Endothelial cell of umbilical vein (primary cell): ENCODE data around the gene DCLK1. TPM values are rescaled to one million over a fixed set of nuclear protein-coding genes. Genes with fewer than 3 reads are reported as not detected.

Source experiments
- BruUV-seq: library from RNA; stranded (reverse); fragments of 400-500 nt; replicated peaks from 2 replicates; lab custom pipeline; 2021; lab: Mats Ljungman, UMichigan
- CTCF ChIA-PET: fragments of 300-600, 350-600 bp; sonication (Branson Sonifier 250); formaldehyde crosslinking; loops from one replicate; lab custom pipeline; 2021; ENCODE audit warnings: antibody characterized with exemption, inconsistent platforms; lab: Charles Lee
- POLR2A ChIA-PET: fragments of 300-600, 350-600 bp; sonication (Branson Sonifier 250); formaldehyde crosslinking; loops from one replicate; lab custom pipeline; 2021; ENCODE audit warnings: antibody characterized with exemption, inconsistent platforms; lab: Charles Lee
- DNase-seq: peaks from one replicate; pipeline ENCODE4 v3.0.0-alpha.2; 2011; ENCODE audit warnings: low read depth, low spot score
- FAIRE-seq: peaks from 2 replicates; lab custom pipeline; 2011; peaks lifted over from hg19 to GRCh38; lab: Jason Lieb, UNC
- H2AFZ ChIP-seq: 2 replicates; pipeline ENCODE4 v1.6.0; 2012; ENCODE audit warnings: low read depth, low read length, control low read depth, inconsistent platforms
- H3K27ac ChIP-seq: 2 replicates; pipeline ENCODE4 v1.5.1; 2011; ENCODE audit warnings: low read depth, mild to moderate bottlenecking, control low read depth, low read length, moderate library complexity; ENCODE audit not compliant: insufficient read depth
- H3K27me3 ChIP-seq, 2 experiments: 2 replicates each; pipeline versions ENCODE4 v1.6.0 to v1.6.1; 2011; ENCODE audit warnings: low read length in 2 of 2, mixed read lengths in 1 of 2; ENCODE audit not compliant: control insufficient read depth in 2 of 2, insufficient read depth in 2 of 2
- H3K36me3 ChIP-seq, 2 experiments: 2 replicates in 1 of 2; 3 replicates in 1 of 2; pipeline ENCODE4 v1.5.1; 2011; ENCODE audit warnings: low read length in 2 of 2, mild to moderate bottlenecking in 1 of 2, moderate library complexity in 1 of 2; ENCODE audit not compliant: control insufficient read depth in 2 of 2, insufficient read depth in 2 of 2; ENCODE audit errors: extremely low read depth in 1 of 2
- H3K4me1 ChIP-seq: 3 replicates; pipeline ENCODE4 v1.5.1; 2011; ENCODE audit warnings: mild to moderate bottlenecking, low read length; ENCODE audit not compliant: control insufficient read depth, insufficient read depth; ENCODE audit errors: extremely low read depth
- H3K4me2 ChIP-seq: 2 replicates; pipeline ENCODE4 v1.6.1; 2011; ENCODE audit warnings: low read length, control low read depth, mixed read lengths; ENCODE audit not compliant: insufficient read depth
- H3K4me3 ChIP-seq, 3 experiments: fragments of 200-600 bp in 1 of 3; sonication (generic), shearing (Covaris generic) in 1 of 3; replicated peaks in 1 of 3; 2 replicates each; pipeline ENCODE4 v1.5.1; 2011 to 2016; ENCODE audit warnings: control low read depth in 3 of 3, low read length in 3 of 3, mild to moderate bottlenecking in 2 of 3, inconsistent platforms in 1 of 3, low read depth in 1 of 3, moderate library complexity in 1 of 3; ENCODE audit not compliant: insufficient read depth in 1 of 3
- H3K79me2 ChIP-seq: 2 replicates; pipeline ENCODE4 v1.6.0; 2012; ENCODE audit warnings: low read length, inconsistent platforms; ENCODE audit not compliant: control insufficient read depth, insufficient read depth
- H3K9ac ChIP-seq: replicated peaks from 2 replicates; pipeline ENCODE3; 2011; ENCODE audit warnings: low read length, control low read depth; ENCODE audit not compliant: insufficient read depth; ENCODE audit errors: extremely low read depth
- H3K9me1 ChIP-seq: replicated peaks from 3 replicates; pipeline ENCODE4 v1.6.0; 2011; ENCODE audit warnings: mild to moderate bottlenecking, low read length; ENCODE audit not compliant: control insufficient read depth, insufficient read depth; ENCODE audit errors: extremely low read depth
- H3K9me3 ChIP-seq: replicated peaks from 2 replicates; pipeline ENCODE4 v1.5.1; 2012; ENCODE audit warnings: low read length, inconsistent platforms; ENCODE audit not compliant: control insufficient read depth, insufficient read depth
- H4K20me1 ChIP-seq: replicated peaks from 2 replicates; pipeline ENCODE3; 2011; ENCODE audit warnings: mild to moderate bottlenecking, low read length; ENCODE audit not compliant: control insufficient read depth, insufficient read depth; ENCODE audit errors: extremely low read depth
- EZH2 ChIP-seq: IDR thresholded peaks from 2 replicates; pipeline ENCODE4 v1.6.1; 2012; ENCODE audit warnings: borderline replicate concordance, low read depth, mild to moderate bottlenecking, moderate library complexity, low read length, inconsistent platforms; ENCODE audit not compliant: severe bottlenecking
- FOS ChIP-seq: IDR thresholded peaks from 2 replicates; pipeline ENCODE4 v1.6.1; 2011; ENCODE audit warnings: mild to moderate bottlenecking, low read length, moderate library complexity, borderline replicate concordance; ENCODE audit not compliant: insufficient read depth
- GATA2 ChIP-seq: IDR thresholded peaks from 2 replicates; pipeline ENCODE4 v1.7.0; 2011; ENCODE audit warnings: low read depth, mild to moderate bottlenecking, moderate library complexity, mixed read lengths, low read length; ENCODE audit not compliant: insufficient read length, insufficient read depth
- JUN ChIP-seq: IDR thresholded peaks from 2 replicates; pipeline ENCODE4 v1.6.1; 2011; ENCODE audit warnings: borderline replicate concordance, low read depth; ENCODE audit not compliant: insufficient read length, insufficient read depth
- MYC ChIP-seq: IDR thresholded peaks from one replicate; pipeline ENCODE4 v1.6.1; 2011; ENCODE audit warnings: mild to moderate bottlenecking, low read depth, low read length
- POLR2A ChIP-seq: IDR thresholded peaks from 2 replicates; pipeline ENCODE4 v1.6.1; 2012; ENCODE audit warnings: low read depth, mild to moderate bottlenecking, control low read depth, low read length
- POLR2AphosphoS5 ChIP-seq: IDR thresholded peaks from 2 replicates; pipeline ENCODE4 v1.6.1; 2012; ENCODE audit warnings: low read depth, mild to moderate bottlenecking, control low read depth, low read length, moderate library complexity; ENCODE audit not compliant: insufficient read depth
- dilution Hi-C: fragments of 300-500 bp; cut with MboI; formaldehyde crosslinking; loops from one replicate; pipeline ENCODE4 v1.15.0; 2019; ENCODE audit warnings: low sequenced_read_pairs; ENCODE audit not compliant: extremely low pct_ligation_motif_present
- intact Hi-C: fragments of 100-400 bp; cut with micrococcal nuclease; formaldehyde crosslinking; loops from one replicate; pipeline ENCODE4 v1.10.0; 2022
- polyA plus RNA-seq, 4 experiments: library from polyadenylated mRNA; depleted of rRNA in 3 of 4; stranded (reverse) in 3 of 4; unstranded in 1 of 4; fragments of >200 nt; gene quantifications; 2 replicates each; pipeline versions ENCODE4 v1.2.1 to v1.2.3, GENCODE V29; 2011 to 2012; ENCODE audit warnings: missing spikeins in 1 of 4
- total RNA-seq: library from RNA; stranded (reverse); gene quantifications from 2 replicates; pipeline ENCODE4 v1.2.3, GENCODE V29; 2021
- TF ChIP-seq, protein P1 (sequence below), 2 donors: IDR thresholded peaks; 1 replicate in 1 of 2; 2 replicates in 1 of 2; pipeline ENCODE4 v1.5.1; 2011; ENCODE audit warnings: low read length in 2 of 2, mild to moderate bottlenecking in 2 of 2, moderate library complexity in 2 of 2, control low read depth in 1 of 2, inconsistent platforms in 1 of 2, low read depth in 1 of 2; ENCODE audit not compliant: insufficient read depth in 1 of 2; ENCODE audit errors: extremely low read depth in 1 of 2
- TF ChIP-seq, protein P2 (sequence below): IDR thresholded peaks from 2 replicates; pipeline ENCODE4 v1.6.1; 2011; ENCODE audit not compliant: insufficient read depth, insufficient read length

The DCLK1 gene
- total and polyA plus RNA-seq, 2 donors (not counting 3 experiments of a cell fraction or from before 2014, with no cell fraction given) = 0.28 to 3.9 TPM

DNA sequence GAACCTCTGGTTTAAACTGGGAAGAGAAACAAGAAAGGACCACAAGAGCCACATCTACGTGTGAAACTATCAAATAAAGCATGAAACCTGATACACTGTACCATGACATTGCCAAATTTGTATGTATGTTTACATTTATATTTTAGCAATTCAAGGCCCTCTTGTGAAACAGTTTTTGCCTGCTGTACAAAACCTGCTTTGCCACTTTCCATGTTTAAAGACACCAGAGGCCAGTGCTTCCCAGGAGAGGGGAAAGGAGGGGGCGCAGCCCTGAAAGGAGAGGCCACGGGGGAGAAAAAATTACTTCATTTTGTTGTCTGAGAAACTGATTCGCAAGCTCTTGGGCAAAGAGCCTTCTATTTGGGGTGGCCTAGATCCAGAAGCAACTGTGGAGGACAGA is 124.8 kb downstream of the DCLK1 start:
- Histone ChIP-seq H2AFZ (no peak overlapping the region), H3K27me3 (no peaks in the 10 kb centered on the region), H4K20me1 (no peaks in the 10 kb centered on the region), H3K9ac (no peak overlapping the region), H3K4me1 (no peaks in the 10 kb centered on the region), H3K9me3 (no peaks in the 10 kb centered on the region), H3K9me1 (no peaks in the 10 kb centered on the region), H3K27ac (no peak overlapping the region), H3K4me3 (no peak overlapping the region), H3K4me2 (no peak overlapping the region), H3K36me3 (no peaks in the 10 kb centered on the region), H3K79me2 (no peaks in the 10 kb centered on the region)
- FAIRE-seq (no peak), DNase-seq (no peak)
- CTCF ChIA-PET = no interaction called here
- intact Hi-C loops (no loop called here), dilution Hi-C loops (no loop called here)
- TF ChIP-seq POLR2AphosphoS5 (no peak), POLR2A (no peak), JUN (no peak), FOS (no peak), MYC (no peak), EZH2 (no peak), GATA2 (no peak)
- TF ChIP-seq, protein P1, sequence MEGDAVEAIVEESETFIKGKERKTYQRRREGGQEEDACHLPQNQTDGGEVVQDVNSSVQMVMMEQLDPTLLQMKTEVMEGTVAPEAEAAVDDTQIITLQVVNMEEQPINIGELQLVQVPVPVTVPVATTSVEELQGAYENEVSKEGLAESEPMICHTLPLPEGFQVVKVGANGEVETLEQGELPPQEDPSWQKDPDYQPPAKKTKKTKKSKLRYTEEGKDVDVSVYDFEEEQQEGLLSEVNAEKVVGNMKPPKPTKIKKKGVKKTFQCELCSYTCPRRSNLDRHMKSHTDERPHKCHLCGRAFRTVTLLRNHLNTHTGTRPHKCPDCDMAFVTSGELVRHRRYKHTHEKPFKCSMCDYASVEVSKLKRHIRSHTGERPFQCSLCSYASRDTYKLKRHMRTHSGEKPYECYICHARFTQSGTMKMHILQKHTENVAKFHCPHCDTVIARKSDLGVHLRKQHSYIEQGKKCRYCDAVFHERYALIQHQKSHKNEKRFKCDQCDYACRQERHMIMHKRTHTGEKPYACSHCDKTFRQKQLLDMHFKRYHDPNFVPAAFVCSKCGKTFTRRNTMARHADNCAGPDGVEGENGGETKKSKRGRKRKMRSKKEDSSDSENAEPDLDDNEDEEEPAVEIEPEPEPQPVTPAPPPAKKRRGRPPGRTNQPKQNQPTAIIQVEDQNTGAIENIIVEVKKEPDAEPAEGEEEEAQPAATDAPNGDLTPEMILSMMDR (IDR thresholded peaks at IDR 0.05; ENCODE audit: extremely low read depth in 1 of 2, insufficient read depth in 1 of 2, low read depth in 1 of 2, low read length in 2 of 2) = no peak
- TF ChIP-seq, protein P2, sequence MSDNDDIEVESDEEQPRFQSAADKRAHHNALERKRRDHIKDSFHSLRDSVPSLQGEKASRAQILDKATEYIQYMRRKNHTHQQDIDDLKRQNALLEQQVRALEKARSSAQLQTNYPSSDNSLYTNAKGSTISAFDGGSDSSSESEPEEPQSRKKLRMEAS = no peak
- BruUV-seq = no TSS peak
- POLR2A ChIA-PET = no interaction called here
